Occipital lobe (tissue), 2 donors: ENCODE data around the gene ABCC6. TPM values are rescaled to one million over a fixed set of nuclear protein-coding genes. Genes with fewer than 3 reads are reported as not detected.
"Not testable (repeated sequence)": the region's sequence is repeated elsewhere in the genome, so short reads cannot be mapped to it uniquely, and the experiment has no call there.

Experiments
- DNase-seq: peaks from one replicate; lab custom pipeline; 2025; lab: John Stamatoyannopoulos, UW
- total RNA-seq: library from RNA; depleted of rRNA; stranded (reverse); fragments of >200 nt; gene quantifications from one replicate; pipeline ENCODE4 v1.2.3, GENCODE V29; 2014

ABCC6 gene
- total RNA-seq, 1 donor from 2014 or later: 0.16 TPM

DNA sequence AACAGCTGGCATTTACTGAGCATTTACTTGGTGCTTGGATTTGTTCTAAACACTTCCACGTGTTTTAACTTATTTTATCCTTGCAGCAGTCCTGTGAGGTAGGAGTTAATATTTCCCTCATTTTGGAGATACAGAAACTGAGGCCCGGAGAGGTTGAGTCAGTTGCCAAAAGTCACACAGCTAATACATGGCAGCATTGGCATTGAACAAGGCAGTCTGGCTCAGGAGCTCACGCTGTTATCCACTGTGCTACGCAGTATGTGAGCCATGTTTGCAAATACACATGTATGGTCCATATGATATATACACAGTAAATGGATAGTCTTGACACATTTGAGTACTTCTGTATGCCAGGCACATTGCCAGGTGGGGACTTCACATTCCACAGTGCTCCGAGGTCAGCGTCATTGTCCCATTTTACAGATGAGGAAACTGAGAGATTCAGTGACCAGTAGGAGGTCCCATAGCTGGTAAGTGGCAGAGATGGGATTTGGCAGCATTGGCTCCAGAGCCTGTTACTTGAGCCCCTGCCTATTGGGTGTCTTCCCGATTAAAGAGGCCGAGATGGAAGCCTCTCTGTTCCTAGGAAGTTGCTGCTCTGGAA is 110.7 kb downstream of the ABCC6 start:
- no peak for DNase-seq

DNA sequence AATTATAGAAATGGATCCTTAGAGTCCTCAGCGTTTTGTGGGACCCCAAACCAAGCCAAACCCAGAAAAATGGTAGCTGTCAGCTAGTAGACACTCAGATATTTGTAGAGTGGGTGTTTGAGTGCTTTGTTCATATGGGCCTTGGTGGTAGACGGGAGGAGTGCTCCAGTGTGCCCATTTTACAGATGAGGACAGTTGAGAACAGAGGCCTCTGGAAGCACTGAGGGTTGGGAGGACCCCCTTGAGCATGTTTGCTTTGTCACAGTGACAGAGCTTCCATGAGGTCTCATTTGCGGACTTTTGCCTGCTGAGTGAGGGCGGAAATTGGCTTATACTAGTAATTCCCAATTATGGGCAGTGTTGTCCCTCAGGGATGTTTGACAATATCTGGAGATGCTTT is 111.7 kb downstream of the ABCC6 start:
- DNase-seq: no peak

DNA sequence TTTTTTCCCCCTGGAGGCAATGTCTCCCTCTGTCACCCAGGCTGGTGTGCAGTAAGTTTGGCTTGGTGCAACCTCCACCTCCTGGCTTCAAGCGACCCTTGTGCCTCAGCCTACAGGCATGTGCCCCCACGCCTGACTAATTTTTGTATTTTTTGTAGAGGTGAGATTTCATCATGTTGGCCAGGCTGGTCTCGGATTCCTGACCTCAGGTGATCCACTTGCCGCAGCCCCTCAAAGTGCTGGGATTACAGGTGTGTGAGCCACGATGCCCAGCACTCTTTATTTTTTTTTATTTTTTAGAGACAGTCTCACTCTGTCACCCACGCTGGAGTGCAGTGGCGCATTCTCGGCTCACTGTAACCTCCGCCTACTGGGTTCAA is 113.2 kb downstream of the ABCC6 start:
- no peak for DNase-seq

DNA sequence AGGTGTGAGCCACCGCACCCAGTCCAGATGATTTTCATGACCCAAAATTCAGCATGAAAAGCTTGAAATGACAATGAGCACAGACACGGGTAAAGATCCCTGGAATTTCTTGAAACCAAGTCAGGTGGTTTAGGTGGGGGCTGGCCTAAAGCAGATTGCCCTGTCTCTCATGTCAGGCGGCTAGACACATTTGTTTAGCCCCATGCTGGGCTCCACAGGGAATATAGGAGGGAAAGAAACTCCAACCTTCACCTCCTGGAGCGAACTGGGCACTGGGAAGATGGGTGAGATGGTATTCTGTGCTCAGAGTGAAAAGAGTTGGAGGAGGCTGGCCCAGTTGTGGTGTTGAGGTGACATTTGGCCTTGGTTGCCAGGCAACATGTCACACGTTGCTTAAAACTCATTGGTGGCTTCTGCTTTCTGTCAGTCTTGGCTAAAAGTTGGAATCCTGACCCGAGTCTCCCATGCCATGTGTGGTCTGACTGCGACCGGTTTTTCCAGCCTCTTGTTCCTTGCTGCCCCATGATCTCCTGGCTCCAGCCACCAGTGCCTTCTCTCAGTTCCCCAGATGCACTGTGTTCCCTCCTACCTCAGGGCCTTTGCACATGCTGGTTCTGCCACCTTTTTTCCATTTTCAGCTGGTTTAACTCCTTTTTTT is 113.7 kb downstream of the ABCC6 start:
- no peak for DNase-seq

DNA sequence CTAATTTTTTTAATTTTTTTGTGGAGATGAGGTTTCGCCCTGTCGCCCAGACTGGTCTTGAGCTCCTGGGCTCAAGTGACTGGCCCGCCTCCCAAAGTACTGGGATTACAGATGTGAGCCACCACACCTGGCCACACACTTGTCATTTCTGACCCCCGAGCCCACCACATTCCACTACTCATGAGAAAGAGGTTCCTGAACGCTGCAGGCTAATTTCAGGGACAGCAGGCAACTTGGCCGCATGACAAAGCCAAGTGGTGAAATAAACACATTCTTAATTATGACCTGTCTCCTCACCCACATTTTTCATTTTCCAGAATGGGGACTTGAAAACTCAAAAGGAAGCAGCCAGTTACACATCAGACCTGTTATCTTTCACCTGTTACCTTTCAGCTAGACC is 114.5 kb downstream of the ABCC6 start:
- no peak for DNase-seq

DNA sequence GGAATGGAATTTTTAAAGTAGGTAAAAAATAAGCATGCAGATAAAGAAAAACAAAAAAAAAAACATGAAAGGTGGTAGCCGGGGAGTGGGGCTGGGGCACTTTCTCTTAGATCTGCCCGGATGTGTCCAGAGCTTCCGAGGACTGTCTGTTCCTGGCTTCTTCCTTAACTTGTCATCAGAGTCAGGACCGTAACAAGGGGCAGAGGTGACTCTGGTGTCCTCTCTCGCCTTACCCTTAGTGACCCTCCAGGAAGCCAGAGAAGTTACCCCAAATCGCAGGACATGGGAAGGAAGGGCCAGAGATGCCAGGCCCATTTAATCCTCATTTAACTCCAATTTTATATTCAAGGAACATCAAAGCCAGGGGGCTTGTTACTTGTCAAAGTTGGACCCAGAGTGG is 115.5 kb downstream of the ABCC6 start:
- DNase-seq: no peak

DNA sequence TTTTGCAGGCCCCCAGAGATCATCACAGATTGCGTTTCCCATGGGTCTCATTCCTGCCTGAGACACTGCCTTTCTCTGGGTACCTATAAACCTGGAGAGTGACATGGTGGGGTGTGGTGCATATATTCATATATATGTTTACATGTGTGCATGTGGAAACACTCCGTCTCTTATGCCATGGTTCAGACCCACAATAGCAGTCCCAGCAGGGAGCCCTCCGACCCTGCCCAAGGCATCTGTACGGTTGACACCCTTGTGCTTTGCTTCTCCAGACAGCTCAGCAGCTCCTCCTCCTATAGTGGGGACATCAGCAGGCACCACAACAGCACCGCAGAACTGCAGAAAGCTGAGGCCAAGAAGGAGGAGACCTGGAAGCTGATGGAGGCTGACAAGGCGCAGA is 116.8 kb downstream of the ABCC6 start:
- no peak for DNase-seq

DNA sequence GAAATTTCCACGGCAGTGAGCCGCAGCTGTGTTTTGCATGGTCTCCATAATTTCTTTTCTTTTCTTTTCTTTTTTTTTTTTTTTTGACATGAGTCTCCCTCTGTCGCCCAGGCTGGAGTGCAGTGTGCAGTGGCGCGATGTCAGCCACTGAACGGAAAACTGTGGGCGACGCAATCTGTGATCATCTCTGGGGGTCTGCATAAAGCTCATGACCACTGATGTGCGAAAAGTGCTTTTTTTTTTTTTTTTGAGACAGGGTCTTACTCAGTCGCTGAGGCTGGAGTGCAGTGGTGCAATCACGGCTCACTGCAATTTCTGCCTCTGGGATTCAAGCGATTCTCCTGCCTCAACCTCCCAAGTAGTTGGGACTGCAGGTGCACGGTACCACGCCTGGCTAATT is 117.6 kb downstream of the ABCC6 start:
- DNase-seq: no peak

DNA sequence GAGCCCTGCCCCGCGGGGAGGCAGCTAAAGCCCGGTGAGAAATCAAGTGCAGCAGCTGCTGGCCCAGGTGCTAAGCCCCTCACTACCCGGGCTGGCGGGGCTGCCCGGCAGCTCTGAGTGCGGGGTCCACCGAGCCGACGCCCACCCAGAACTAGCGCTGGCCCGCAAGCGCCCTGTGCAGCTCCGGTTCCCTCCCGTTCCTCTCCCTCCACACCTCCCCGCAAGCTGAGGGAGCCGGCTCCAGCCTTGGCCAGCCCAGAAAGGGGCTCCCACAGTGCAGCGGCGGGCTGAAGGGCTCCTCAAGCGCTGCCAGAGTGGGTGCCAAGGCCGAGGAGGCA is 118.5 kb downstream of the ABCC6 start:
- not testable (repeated sequence) for DNase-seq

DNA sequence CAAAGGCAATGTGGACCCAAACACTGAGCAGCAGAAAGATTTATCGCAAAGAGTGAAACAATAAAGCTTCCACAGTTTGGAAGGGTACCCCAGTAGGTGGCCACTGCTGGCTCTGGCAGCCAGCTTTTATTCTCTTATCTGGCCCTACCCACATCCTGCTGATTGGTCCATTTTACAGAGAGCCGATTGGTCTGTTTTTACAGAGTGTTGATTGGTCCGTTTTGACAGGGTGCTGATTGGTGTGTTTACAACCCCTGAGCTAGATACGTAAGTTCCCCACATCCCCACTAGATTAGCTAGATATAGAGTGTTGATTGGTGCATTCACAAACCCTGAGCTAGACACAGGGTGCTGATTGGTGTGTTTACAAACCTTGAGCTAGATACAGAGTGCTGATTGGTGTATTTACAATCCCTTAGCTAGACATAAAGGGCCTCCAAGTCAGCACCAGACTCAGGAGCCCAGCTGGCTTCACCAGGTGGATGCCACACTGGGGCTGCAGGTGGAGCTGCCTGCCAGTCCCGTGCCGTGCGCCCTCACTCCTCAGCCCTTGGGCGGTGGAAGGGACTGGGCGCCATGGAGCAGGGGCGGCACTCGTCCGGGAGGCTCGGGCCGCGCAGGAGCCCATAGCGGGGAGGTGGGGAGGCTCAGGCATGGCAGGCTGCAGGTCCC is 119.0 kb downstream of the ABCC6 start:
- not testable (repeated sequence) for DNase-seq

DNA sequence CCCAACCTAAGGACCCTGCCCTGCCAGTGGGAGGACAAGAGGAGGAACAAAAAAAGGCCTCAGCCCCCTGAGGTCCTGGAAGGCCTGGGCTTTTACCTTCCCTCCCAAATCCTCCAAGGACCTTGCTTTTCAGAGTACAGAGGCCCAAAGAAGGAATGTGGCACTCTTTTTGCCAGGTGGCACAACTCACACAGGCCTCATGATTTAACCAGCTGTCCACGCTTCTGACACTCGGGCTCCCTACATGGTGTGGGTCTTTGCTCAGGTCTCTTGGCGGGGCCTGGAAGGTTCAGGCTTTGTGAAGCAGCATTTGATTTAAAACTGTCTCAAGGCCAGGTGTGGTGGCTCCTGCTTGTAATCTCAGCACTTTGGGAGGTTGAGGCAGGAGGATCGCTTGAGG is 120.6 kb downstream of the ABCC6 start:
- DNase-seq: no peak

DNA sequence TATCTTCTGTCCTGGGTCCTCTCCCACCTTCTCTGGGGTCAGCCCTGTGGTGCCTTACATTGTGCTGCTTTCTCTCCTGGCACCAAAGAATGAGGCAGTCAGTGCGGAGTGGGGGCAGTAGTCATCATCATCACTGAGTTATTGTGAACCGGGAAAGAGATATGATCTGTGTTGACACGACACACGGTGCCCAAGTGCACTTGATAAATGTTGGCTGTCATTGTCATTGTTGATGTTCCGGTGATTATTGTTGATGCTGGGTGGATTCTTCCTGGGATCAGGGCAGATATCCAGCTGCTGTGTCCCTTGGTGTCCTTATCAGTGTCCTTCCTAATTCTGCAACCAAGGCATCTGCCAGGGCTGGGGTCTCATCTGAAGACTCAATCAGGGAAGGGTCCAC is 121.7 kb downstream of the ABCC6 start:
- DNase-seq: no peak

DNA sequence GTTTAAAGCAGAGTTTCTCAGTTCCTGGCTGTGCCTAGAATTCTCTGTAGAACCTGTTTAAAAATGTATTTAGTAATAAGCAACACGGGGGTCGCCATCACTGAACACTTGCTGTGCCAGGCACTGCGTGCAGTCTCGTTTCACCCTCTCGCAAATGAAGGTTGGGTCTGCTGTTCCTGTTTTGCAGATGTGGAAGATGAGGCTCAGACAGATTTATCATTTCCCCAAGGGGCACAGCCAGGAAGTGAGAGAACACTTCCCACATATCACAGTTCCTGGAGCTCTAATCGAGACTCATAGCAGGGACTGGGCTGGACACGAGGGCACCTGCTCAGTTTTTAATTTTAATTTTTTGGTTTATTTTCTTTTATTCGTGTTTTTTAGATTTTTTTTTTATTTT is 122.7 kb downstream of the ABCC6 start:
- DNase-seq: no peak

DNA sequence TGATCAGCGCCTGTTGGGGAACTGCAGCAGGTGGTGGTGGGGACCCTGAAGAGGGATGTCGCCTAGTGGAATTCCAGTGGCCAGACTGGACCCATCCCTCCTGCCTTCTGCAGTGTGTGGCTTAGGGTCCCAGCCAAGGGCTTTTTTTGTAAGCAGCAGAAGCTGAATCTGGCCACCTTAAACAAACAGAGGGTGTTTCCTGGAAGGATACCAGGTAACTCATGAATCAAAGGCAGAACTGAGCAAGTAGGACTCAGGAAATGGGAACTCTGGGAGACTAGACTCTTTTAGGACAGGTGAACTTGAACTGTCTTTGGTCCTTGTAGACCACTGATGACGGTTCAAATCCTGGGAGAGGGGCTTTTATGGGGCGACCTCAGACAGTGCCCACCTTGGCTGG is 124.0 kb downstream of the ABCC6 start:
- no peak for DNase-seq

Other genes with a start within 250 kb of the ABCC6 start
- 26.4 TPM for gene NOMO3, start 9.0 kb upstream of the ABCC6 start, total RNA-seq
- 1.6 TPM for gene NPIPA7, start 155.6 kb upstream of the ABCC6 start, total RNA-seq